ENCODE results near the gene OTUD3.

The OTUD3 gene

DNA sequence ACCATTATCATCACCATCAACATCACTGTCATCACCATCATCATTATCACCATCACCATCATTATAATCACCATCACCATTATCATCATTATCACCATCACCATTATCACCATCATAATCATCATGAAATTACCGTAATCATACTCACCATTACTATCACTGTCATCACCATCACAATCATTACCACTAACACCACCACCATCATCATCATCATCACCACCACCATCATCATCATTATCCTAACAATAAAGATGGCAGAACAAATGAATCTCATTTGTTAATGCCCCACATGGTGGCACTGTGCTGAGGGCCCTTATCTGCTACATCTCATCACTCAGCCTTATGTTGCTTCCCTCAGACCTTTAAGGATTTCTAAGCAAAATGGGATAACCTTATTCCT lies 50.7 kb downstream of the OTUD3 start:
- DNase-seq (ENCODE audit: low read depth in 1 of 2, low spot score in 1 of 2), result no peak
- Histone ChIP-seq H3K27me3 (ENCODE audit: insufficient read depth, poor library complexity, severe bottlenecking) (no peaks in the 10 kb centered on the region), H3K27ac (replicated peaks) (no peak overlapping the region), H3K4me3 (replicated peaks; ENCODE audit: insufficient read depth, low read length) (no peak overlapping the region)
- TF ChIP-seq, protein P1, sequence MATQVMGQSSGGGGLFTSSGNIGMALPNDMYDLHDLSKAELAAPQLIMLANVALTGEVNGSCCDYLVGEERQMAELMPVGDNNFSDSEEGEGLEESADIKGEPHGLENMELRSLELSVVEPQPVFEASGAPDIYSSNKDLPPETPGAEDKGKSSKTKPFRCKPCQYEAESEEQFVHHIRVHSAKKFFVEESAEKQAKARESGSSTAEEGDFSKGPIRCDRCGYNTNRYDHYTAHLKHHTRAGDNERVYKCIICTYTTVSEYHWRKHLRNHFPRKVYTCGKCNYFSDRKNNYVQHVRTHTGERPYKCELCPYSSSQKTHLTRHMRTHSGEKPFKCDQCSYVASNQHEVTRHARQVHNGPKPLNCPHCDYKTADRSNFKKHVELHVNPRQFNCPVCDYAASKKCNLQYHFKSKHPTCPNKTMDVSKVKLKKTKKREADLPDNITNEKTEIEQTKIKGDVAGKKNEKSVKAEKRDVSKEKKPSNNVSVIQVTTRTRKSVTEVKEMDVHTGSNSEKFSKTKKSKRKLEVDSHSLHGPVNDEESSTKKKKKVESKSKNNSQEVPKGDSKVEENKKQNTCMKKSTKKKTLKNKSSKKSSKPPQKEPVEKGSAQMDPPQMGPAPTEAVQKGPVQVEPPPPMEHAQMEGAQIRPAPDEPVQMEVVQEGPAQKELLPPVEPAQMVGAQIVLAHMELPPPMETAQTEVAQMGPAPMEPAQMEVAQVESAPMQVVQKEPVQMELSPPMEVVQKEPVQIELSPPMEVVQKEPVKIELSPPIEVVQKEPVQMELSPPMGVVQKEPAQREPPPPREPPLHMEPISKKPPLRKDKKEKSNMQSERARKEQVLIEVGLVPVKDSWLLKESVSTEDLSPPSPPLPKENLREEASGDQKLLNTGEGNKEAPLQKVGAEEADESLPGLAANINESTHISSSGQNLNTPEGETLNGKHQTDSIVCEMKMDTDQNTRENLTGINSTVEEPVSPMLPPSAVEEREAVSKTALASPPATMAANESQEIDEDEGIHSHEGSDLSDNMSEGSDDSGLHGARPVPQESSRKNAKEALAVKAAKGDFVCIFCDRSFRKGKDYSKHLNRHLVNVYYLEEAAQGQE (IDR thresholded peaks at IDR 0.05; ENCODE audit: insufficient replicate concordance, low read depth), result no peak
- TF ChIP-seq SPI1 (IDR thresholded peaks at IDR 0.05; ENCODE audit: borderline replicate concordance, low read depth), result no peak
- no peak for TF ChIP-seq POLR2AphosphoS5 (IDR thresholded peaks at IDR 0.05; ENCODE audit: low read depth)
- no peak for TF ChIP-seq GABPA (IDR thresholded peaks at IDR 0.05; ENCODE audit: low read depth)
- TF ChIP-seq, protein P2, sequence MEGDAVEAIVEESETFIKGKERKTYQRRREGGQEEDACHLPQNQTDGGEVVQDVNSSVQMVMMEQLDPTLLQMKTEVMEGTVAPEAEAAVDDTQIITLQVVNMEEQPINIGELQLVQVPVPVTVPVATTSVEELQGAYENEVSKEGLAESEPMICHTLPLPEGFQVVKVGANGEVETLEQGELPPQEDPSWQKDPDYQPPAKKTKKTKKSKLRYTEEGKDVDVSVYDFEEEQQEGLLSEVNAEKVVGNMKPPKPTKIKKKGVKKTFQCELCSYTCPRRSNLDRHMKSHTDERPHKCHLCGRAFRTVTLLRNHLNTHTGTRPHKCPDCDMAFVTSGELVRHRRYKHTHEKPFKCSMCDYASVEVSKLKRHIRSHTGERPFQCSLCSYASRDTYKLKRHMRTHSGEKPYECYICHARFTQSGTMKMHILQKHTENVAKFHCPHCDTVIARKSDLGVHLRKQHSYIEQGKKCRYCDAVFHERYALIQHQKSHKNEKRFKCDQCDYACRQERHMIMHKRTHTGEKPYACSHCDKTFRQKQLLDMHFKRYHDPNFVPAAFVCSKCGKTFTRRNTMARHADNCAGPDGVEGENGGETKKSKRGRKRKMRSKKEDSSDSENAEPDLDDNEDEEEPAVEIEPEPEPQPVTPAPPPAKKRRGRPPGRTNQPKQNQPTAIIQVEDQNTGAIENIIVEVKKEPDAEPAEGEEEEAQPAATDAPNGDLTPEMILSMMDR (IDR thresholded peaks at IDR 0.05; ENCODE audit: insufficient read depth, low read length), result no peak

DNA sequence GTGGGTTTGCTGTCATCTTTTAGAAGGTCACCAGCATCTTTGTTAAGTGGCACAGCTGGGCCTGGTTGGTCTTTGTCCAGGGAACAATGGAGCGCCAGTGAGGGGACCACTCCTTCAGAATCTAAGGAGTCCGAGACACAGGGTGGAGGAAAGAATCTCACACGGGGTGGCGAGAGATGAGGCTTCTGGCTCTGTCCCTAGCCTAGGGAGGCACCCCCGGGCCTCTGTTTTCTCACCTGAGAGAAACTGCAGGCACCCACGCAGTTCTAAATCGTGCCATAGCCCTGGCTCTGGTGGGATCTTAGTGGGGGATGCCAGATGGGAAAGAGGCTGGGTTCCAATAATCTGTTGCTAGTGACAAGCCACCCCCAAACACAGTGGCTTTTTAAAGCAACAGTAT lies 52.1 kb downstream of the OTUD3 start:
- DNase-seq (ENCODE audit: low read depth in 1 of 2, low spot score in 1 of 2), result no peak
- H3K27ac ChIP-seq (replicated peaks), result no peak overlapping the region
- no peak overlapping the region for H3K4me3 ChIP-seq (replicated peaks; ENCODE audit: insufficient read depth, low read length)
- TF ChIP-seq GABPA (IDR thresholded peaks at IDR 0.05; ENCODE audit: low read depth), result no peak
- no peak for TF ChIP-seq POLR2AphosphoS5 (IDR thresholded peaks at IDR 0.05; ENCODE audit: low read depth)
- TF ChIP-seq SPI1 (IDR thresholded peaks at IDR 0.05; ENCODE audit: borderline replicate concordance, low read depth), result no peak
- TF ChIP-seq, protein P2 (IDR thresholded peaks at IDR 0.05; ENCODE audit: insufficient read depth, low read length), result no peak
- H3K27me3 ChIP-seq (ENCODE audit: insufficient read depth, poor library complexity, severe bottlenecking), result no peaks in the 10 kb centered on the region

DNA sequence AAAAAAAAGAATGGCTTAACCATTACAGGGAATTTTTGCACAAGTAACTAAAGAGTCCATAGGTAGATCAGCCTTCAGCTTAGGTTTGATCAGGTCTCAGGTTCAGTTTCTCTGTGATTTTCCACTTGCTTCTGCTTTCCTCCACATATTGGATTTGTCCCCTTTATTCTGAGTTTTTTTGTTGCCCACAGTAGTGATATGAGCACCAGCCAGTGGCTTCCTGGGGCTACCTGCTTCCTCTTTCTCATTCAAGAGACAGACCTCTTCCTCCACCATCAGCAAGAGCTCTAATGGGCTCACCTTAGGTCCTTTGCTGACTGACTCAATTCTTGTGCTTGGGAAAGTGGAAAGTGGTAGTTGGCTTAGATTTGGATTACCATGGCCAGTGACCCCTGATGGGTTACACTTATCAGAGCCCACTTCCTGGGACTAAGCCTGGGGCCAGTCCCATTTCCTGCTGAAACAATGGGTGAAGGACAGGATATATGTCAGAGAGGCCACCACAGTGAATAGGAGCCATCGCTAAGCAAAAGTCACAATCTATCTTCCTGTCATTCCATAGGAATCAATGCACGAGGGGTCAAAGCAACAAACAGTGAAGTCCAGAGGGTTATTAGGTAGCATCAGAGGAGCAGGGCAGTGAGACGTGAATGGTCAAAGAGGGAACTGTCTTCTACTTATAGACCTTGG lies 54.0 kb downstream of the OTUD3 start:
- Histone ChIP-seq H3K4me3 (replicated peaks; ENCODE audit: insufficient read depth, low read length) (no peak overlapping the region), H3K27ac (replicated peaks) (no peak overlapping the region), H3K27me3 (ENCODE audit: insufficient read depth, poor library complexity, severe bottlenecking) (no peaks in the 10 kb centered on the region)
- DNase-seq (ENCODE audit: low read depth in 1 of 2, low spot score in 1 of 2), result no peak
- TF ChIP-seq, protein P2 (IDR thresholded peaks at IDR 0.05; ENCODE audit: insufficient read depth, low read length), result no peak

DNA sequence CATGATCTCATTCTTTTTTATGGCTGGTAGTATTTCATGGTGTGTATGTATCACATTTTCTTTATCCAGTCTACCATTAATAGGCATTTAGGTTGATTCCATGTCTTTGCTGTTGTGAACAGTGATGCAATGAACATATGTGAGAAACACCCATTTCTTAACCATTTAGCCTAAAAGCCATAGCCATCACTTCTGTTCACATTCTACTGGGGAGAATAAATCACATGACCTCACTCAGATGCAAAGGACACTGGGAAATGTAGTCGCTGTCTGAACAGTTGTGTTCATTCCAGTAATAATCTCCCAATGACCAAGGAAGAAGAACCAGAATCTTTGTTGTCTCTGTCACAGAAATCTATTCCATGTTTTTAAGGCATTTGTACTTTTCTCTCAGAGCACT lies 56.3 kb downstream of the OTUD3 start:
- DNase-seq (ENCODE audit: low read depth in 1 of 2, low spot score in 1 of 2), result no peak
- H3K27ac ChIP-seq (replicated peaks), result no peak overlapping the region
- H3K4me3 ChIP-seq (replicated peaks; ENCODE audit: insufficient read depth, low read length), result no peak overlapping the region
- TF ChIP-seq, protein P1 (IDR thresholded peaks at IDR 0.05; ENCODE audit: insufficient replicate concordance, low read depth), result no peak
- TF ChIP-seq, protein P2 (IDR thresholded peaks at IDR 0.05; ENCODE audit: insufficient read depth, low read length), result no peak
- TF ChIP-seq GABPA (IDR thresholded peaks at IDR 0.05; ENCODE audit: low read depth), result no peak
- no peak for TF ChIP-seq POLR2AphosphoS5 (IDR thresholded peaks at IDR 0.05; ENCODE audit: low read depth)
- no peak for TF ChIP-seq SPI1 (IDR thresholded peaks at IDR 0.05; ENCODE audit: borderline replicate concordance, low read depth)
- no peaks in the 10 kb centered on the region for H3K27me3 ChIP-seq (ENCODE audit: insufficient read depth, poor library complexity, severe bottlenecking)

Data from HL-60 (cell line).